K562 (cell line): ENCODE results near the gene PIAS3. TPM values are rescaled to one million over a fixed set of nuclear protein-coding genes. Genes with fewer than 3 reads are reported as not detected.
A peak's percentile ranks its signal among the peaks of the same experiment; 100 is the strongest.

Experiments used
- AFF4 ChIP-seq: sonication (generic); formaldehyde crosslinking; IDR thresholded peaks from 2 replicates; pipeline ENCODE4 v1.8.0; 2023; ENCODE audit warnings: mild to moderate bottlenecking, missing genetic modification reagents
- ARID2 ChIP-seq: fragments of 450-650 bp; IDR thresholded peaks from 2 replicates; pipeline ENCODE4 v1.6.1; 2017; ENCODE audit warnings: antibody characterized with exemption, mild to moderate bottlenecking
- CBX5 ChIP-seq: IDR thresholded peaks from 2 replicates; pipeline ENCODE4 v1.6.1; 2014; ENCODE audit warnings: low read depth, borderline replicate concordance
- KAT2B ChIP-seq: IDR thresholded peaks from one replicate; pipeline ENCODE4 v1.6.1; 2012; ENCODE audit warnings: low read depth, mild to moderate bottlenecking, control low read depth, inconsistent platforms, low read length, moderate library complexity
- NFRKB ChIP-seq: fragments of 450-650 bp; IDR thresholded peaks from 2 replicates; pipeline ENCODE4 v1.6.1; 2016; ENCODE audit warnings: low read depth
- REST ChIP-seq, 2 experiments: fragments of 450-650 bp; formaldehyde crosslinking in 1 of 2; IDR thresholded peaks; 2 replicates each; pipeline versions ENCODE4 v1.4.0 to v1.6.1; 2014 to 2020; ENCODE audit warnings: mild to moderate bottlenecking in 2 of 2, borderline replicate concordance in 1 of 2, low read depth in 1 of 2
- SIX5 ChIP-seq, 2 experiments: IDR thresholded peaks; 2 replicates each; pipeline ENCODE4 v1.6.1; 2011; ENCODE audit warnings: low read length in 2 of 2, borderline replicate concordance in 1 of 2, low read depth in 1 of 2, mild to moderate bottlenecking in 1 of 2, moderate library complexity in 1 of 2; ENCODE audit not compliant: insufficient read depth in 1 of 2
- SMARCC2 ChIP-seq: fragments of 450-650 bp; IDR thresholded peaks from 2 replicates; pipeline ENCODE4 v1.6.1; 2017; ENCODE audit warnings: antibody characterized with exemption, moderate library complexity, mild to moderate bottlenecking, low read depth
- SREBF2 ChIP-seq: sonication (generic); formaldehyde crosslinking; IDR thresholded peaks from 2 replicates; pipeline ENCODE4 v1.4.0; 2020; ENCODE audit warnings: mild to moderate bottlenecking, missing genetic modification reagents
- TGIF2 ChIP-seq: sonication (generic); formaldehyde crosslinking; IDR thresholded peaks from 2 replicates; pipeline ENCODE4 v1.8.1; 2022; ENCODE audit warnings: mild to moderate bottlenecking, missing genetic modification reagents, moderate library complexity
- ZKSCAN1 ChIP-seq: fragments of 150-350 bp; IDR thresholded peaks from 2 replicates; pipeline ENCODE4 v1.6.1; 2016; ENCODE audit warnings: low read depth, low read length
- ZNF551 ChIP-seq: fragments of 250-450 bp; sonication (Bioruptor Pico); IDR thresholded peaks from 2 replicates; pipeline ENCODE4 v1.5.0; 2021; ENCODE audit warnings: mild to moderate bottlenecking, moderate library complexity
- ZNF699 ChIP-seq: fragments of 250-450 bp; sonication (Bioruptor Pico); IDR thresholded peaks from 2 replicates; pipeline ENCODE4 v1.8.0; 2021; ENCODE audit warnings: mild to moderate bottlenecking, moderate library complexity; ENCODE audit not compliant: insufficient replicate concordance
- polyA plus RNA-seq, 8 experiments: library from polyadenylated mRNA; depleted of rRNA in 4 of 8; stranded (reverse) in 5 of 8; unstranded in 3 of 8; fragments of >200 nt; fragmentation: Nextera tagmentation in 2 of 8; fragmentation: Illumina TruSeq in 1 of 8; extraction: Ambion mirVana in 2 of 8; extraction: Trizol in 1 of 8; gene quantifications; 2 replicates each; pipeline versions ENCODE4 v1.2.1 to v1.2.3, GENCODE V29; 2011 to 2014; ENCODE audit warnings: inconsistent platforms in 1 of 8, missing spikeins in 1 of 8
- total RNA-seq, 7 experiments: library from RNA; depleted of rRNA in 6 of 7; stranded (reverse); fragments of >200 nt in 6 of 7; fragmentation: Illumina TruSeq in 2 of 7; extraction: Trizol in 2 of 7; gene quantifications; 2 replicates each; pipeline versions ENCODE4 v1.2.1 to v1.2.3, GENCODE V29; 2011 to 2021; ENCODE audit warnings: low replicate concordance in 1 of 7

The PIAS3 gene
- total and polyA plus RNA-seq, 9 of the 15 experiments (the other 6 are each of a cell fraction or from before 2014, with no cell fraction given), result 1.1 to 25.6 (median 7.9) TPM

- TF ChIP-seq REST (IDR thresholded peaks at IDR 0.05; ENCODE audit: borderline replicate concordance), result peak; percentile 6; the same call in 1 of the 2 replicates
- TF ChIP-seq REST (CRISPR knock-in tag; IDR thresholded peaks at IDR 0.05; ENCODE audit: low read depth), result no peak
- no peak for TF ChIP-seq ARID2
- TF ChIP-seq ZKSCAN1, result 0 out of 2 replicates have a peak, but pooled peaks have one; percentile 21
- TF ChIP-seq TGIF2 (CRISPR knock-in tag), result no peak
- 0 out of 2 replicates have a peak, but pooled peaks have one; percentile 23 for TF ChIP-seq NFRKB
- no peak for TF ChIP-seq SIX5 (IDR thresholded peaks at IDR 0.05; ENCODE audit: borderline replicate concordance in 1 of 2, insufficient read depth in 1 of 2, low read depth in 1 of 2, low read length in 2 of 2)
- TF ChIP-seq SREBF2 (CRISPR knock-in tag), result no peak
- TF ChIP-seq SMARCC2, result 0 out of 2 replicates have a peak, but pooled peaks have one; percentile 48
- TF ChIP-seq AFF4 (CRISPR knock-in tag), result no peak
- TF ChIP-seq ZNF699 (CRISPR knock-in tag), result no peak
- TF ChIP-seq CBX5, result no peak
- TF ChIP-seq ZNF551, result no peak
- no peak for TF ChIP-seq KAT2B
Measured at GRCh38 chr1:145858901-145859490, at the start of gene PIAS3 (continued).
